K562 (cell line): Measurements from ENCODE around the gene OR51G1. TPM values are rescaled to one million over a fixed set of nuclear protein-coding genes. Genes with fewer than 3 reads are reported as not detected.

Experiments
- ATAC-seq: fragments of 200-7000 bp; cut with Tn5 transposase; 3 replicates; pipeline ENCODE4 v1.9.1; 2020; ENCODE audit warnings: moderate library complexity
- BruUV-seq: library from RNA; stranded (reverse); fragments of 400-500 nt; replicated peaks from 2 replicates; lab custom pipeline; 2021; lab: Mats Ljungman, UMichigan
- CTCF ChIA-PET: fragments of 300-600 bp; formaldehyde crosslinking; extraction: SDS; loops from one replicate; lab custom pipeline; 2021; ENCODE audit warnings: low intra/inter-chr PET ratio; lab: Yijun Ruan, JAX
- POLR2A ChIA-PET: fragments of 300-600, 350-650 bp; sonication (Branson Sonifier 250); formaldehyde crosslinking; extraction: SDS; loops from one replicate; lab custom pipeline; 2021; ENCODE audit warnings: antibody characterized with exemption, inconsistent platforms; lab: Yijun Ruan, JAX
- DNase-seq, 4 experiments: peaks; one replicate each; pipeline versions ENCODE4 v3.0.0 to v3.0.0-alpha.2; 2011 to 2018; ENCODE audit warnings: low spot score in 3 of 4, mixed read lengths in 3 of 4; ENCODE audit errors: extremely low read depth in 1 of 4
- FAIRE-seq: peaks from 2 replicates; lab custom pipeline; 2011; peaks lifted over from hg19 to GRCh38; lab: Jason Lieb, UNC
- H2AFZ ChIP-seq: 2 replicates; pipeline ENCODE4 v1.6.0; 2011; ENCODE audit warnings: low read depth, low read length, control low read depth, inconsistent platforms
- H3K27ac ChIP-seq: fragments of 200-600 bp; 3 replicates; pipeline ENCODE4 v1.8.0; 2011; ENCODE audit warnings: low read depth, mild to moderate bottlenecking, control low read depth, inconsistent platforms, low read length, moderate library complexity, mixed read lengths; ENCODE audit errors: extremely low read depth
- H3K27me3 ChIP-seq, 2 experiments: fragments of 300-600 bp in 1 of 2; 2 replicates in 1 of 2; 3 replicates in 1 of 2; pipeline versions ENCODE4 v1.6.0 to v1.8.0; 2011; ENCODE audit warnings: inconsistent platforms in 2 of 2, low read length in 2 of 2, mild to moderate bottlenecking in 1 of 2, mixed read lengths in 1 of 2, moderate library complexity in 1 of 2; ENCODE audit not compliant: control insufficient read depth in 2 of 2, insufficient read depth in 2 of 2
- H3K36me3 ChIP-seq: fragments of 300-600 bp; 3 replicates; pipeline ENCODE4 v1.8.0; 2011; ENCODE audit warnings: mild to moderate bottlenecking, low read length, inconsistent platforms; ENCODE audit not compliant: control insufficient read depth, insufficient read depth
- H3K4me1 ChIP-seq, 2 experiments: fragments of 200-600 bp in 1 of 2; replicated peaks in 1 of 2; 2 replicates in 1 of 2; 3 replicates in 1 of 2; pipeline versions ENCODE4 v1.5.1 to v1.8.0; 2011; ENCODE audit warnings: inconsistent platforms in 2 of 2, low read length in 2 of 2, mild to moderate bottlenecking in 1 of 2, mixed read lengths in 1 of 2, moderate library complexity in 1 of 2; ENCODE audit not compliant: control insufficient read depth in 2 of 2, insufficient read depth in 2 of 2
- H3K4me2 ChIP-seq: 2 replicates; pipeline ENCODE4 v1.6.1; 2011; ENCODE audit warnings: low read length, control low read depth, inconsistent platforms, mixed read lengths; ENCODE audit not compliant: insufficient read depth
- H3K4me3 ChIP-seq: fragments of 200-600 bp; sonication (generic), shearing (Covaris generic); 2 replicates; pipeline ENCODE4 v1.5.1; 2016; ENCODE audit warnings: control low read depth, inconsistent platforms
- H3K79me2 ChIP-seq: fragments of 200-600 bp; 3 replicates; pipeline ENCODE4 v1.8.0; 2011; ENCODE audit warnings: low read length, inconsistent platforms; ENCODE audit not compliant: control insufficient read depth, insufficient read depth
- H3K9ac ChIP-seq, 2 experiments: 2 replicates each; pipeline versions ENCODE4 v1.6.0 to v1.6.1; 2011; ENCODE audit warnings: low read depth in 2 of 2, low read length in 2 of 2, control low read depth in 1 of 2, inconsistent platforms in 1 of 2, mild to moderate bottlenecking in 1 of 2, mixed read lengths in 1 of 2; ENCODE audit not compliant: insufficient read depth in 1 of 2
- H3K9me1 ChIP-seq: one replicate; pipeline ENCODE4 v1.6.0; 2011; ENCODE audit warnings: inconsistent platforms, mild to moderate bottlenecking, low read length, moderate library complexity; ENCODE audit not compliant: control insufficient read depth, insufficient read depth
- H3K9me3 ChIP-seq: replicated peaks from 2 replicates; pipeline ENCODE4 v1.5.1; 2011; ENCODE audit warnings: low read depth, low read length, inconsistent platforms; ENCODE audit not compliant: control insufficient read depth, insufficient read depth
- H4K20me1 ChIP-seq: replicated peaks from 2 replicates; pipeline ENCODE4 v1.6.1; 2011; ENCODE audit warnings: low read length, inconsistent platforms, mixed read lengths; ENCODE audit not compliant: control insufficient read depth, insufficient read depth
- HSF4 ChIP-seq: fragments of 250-450 bp; sonication (Bioruptor Pico); IDR thresholded peaks from 2 replicates; pipeline ENCODE4 v2.1.2; 2022; ENCODE audit warnings: mild to moderate bottlenecking, moderate library complexity, borderline replicate concordance
- NR2C1 ChIP-seq, 2 experiments: fragments of 450-650 bp; IDR thresholded peaks; 2 replicates each; pipeline ENCODE4 v1.6.1; 2017; ENCODE audit warnings: mild to moderate bottlenecking in 2 of 2, antibody characterized with exemption in 1 of 2, inconsistent platforms in 1 of 2, missing compliant biosample characterization in 1 of 2, missing genetic modification characterization in 1 of 2
- ZBTB17 ChIP-seq: fragments of 450-650 bp; formaldehyde crosslinking; IDR thresholded peaks from 2 replicates; pipeline ENCODE4 v1.4.0; 2020; ENCODE audit warnings: mild to moderate bottlenecking
- ZBTB8A ChIP-seq: fragments of 450-650 bp; IDR thresholded peaks from 2 replicates; pipeline ENCODE4 v1.6.1; 2018; ENCODE audit warnings: mild to moderate bottlenecking, moderate library complexity; ENCODE audit not compliant: partially characterized antibody
- ZNF707 ChIP-seq: fragments of 250-450 bp; sonication (Bioruptor Pico); conservative IDR thresholded peaks from 2 replicates; pipeline ENCODE4 v1.8.0; 2022; ENCODE audit warnings: inconsistent platforms, mild to moderate bottlenecking, moderate library complexity
- ZSCAN29 ChIP-seq: fragments of 450-650 bp; IDR thresholded peaks from 2 replicates; pipeline ENCODE4 v1.6.1; 2017
- WGBS: fragments of 100-300 bp; shearing (Covaris generic); methylation state at CpG from one replicate; pipeline ENCODE4 v1.1.6; 2016; ENCODE audit warnings: low coverage, mixed read lengths; ENCODE audit not compliant: insufficient coverage; ENCODE audit errors: missing lambda C conversion rate; 5-methylcytosine and 5-hydroxymethylcytosine counted together
- in situ Hi-C: fragments of 300-500 bp; cut with MboI; formaldehyde crosslinking; loops from 4 replicates; pipeline ENCODE4 v1.15.0; 2018; ENCODE audit warnings: inconsistent platforms, mixed read lengths
- intact Hi-C: fragments of 100-400 bp; cut with micrococcal nuclease; formaldehyde crosslinking; loops from 2 replicates; pipeline ENCODE4 v1.14.2; 2022
- polyA plus RNA-seq, 8 experiments: library from polyadenylated mRNA; depleted of rRNA in 4 of 8; stranded (reverse) in 5 of 8; unstranded in 3 of 8; fragments of >200 nt; fragmentation: Nextera tagmentation in 2 of 8; fragmentation: Illumina TruSeq in 1 of 8; extraction: Ambion mirVana in 2 of 8; extraction: Trizol in 1 of 8; gene quantifications; 2 replicates each; pipeline versions ENCODE4 v1.2.1 to v1.2.3, GENCODE V29; 2011 to 2014; ENCODE audit warnings: inconsistent platforms in 1 of 8, missing spikeins in 1 of 8
- total RNA-seq, 7 experiments: library from RNA; depleted of rRNA in 6 of 7; stranded (reverse); fragments of >200 nt in 6 of 7; fragmentation: Illumina TruSeq in 2 of 7; extraction: Trizol in 2 of 7; gene quantifications; 2 replicates each; pipeline versions ENCODE4 v1.2.1 to v1.2.3, GENCODE V29; 2011 to 2021; ENCODE audit warnings: low replicate concordance in 1 of 7
- TF ChIP-seq, protein P1 (sequence below): fragments of 250-450 bp; sonication (Bioruptor Pico); IDR thresholded peaks from 2 replicates; pipeline ENCODE4 v1.5.0; 2021; ENCODE audit warnings: mild to moderate bottlenecking, moderate library complexity

Gene OR51G1
- total and polyA plus RNA-seq, 9 of the 15 experiments (the other 6 are each of a cell fraction or from before 2014, with no cell fraction given), result not detected

DNA sequence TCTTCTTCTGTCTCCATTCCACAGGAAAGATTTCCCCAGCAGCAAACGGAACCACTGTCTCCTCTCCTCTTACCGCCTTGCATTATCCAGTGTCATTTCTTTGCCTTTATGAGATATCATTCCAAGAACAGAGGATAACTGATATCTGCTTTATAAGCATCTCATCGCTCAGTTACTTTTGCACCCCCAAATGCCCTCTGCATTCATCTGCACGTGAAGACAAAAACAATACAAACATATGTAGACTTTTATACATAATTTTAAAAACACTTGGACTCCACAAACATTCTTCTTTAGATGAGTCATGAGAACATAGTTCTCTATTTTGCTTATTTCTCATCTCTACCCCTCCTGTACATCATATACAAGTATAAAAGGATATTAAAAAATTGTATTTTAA, 43.0 kb downstream of the OR51G1 start:
- H3K9ac ChIP-seq, result no peak overlapping the region
- no peaks in the 10 kb centered on the region for H4K20me1 ChIP-seq
- no peaks in the 10 kb centered on the region for H3K9me3 ChIP-seq
- in situ Hi-C loops (no loop called here), intact Hi-C loops (no loop called here)
- ChIA-PET POLR2A (interaction anchor here (1.1 kb wide), 1 partner anchor 8 kb away, joined by 3 read pairs; no protein-coding TSS in a partner anchor), CTCF (interaction anchor here (0.6 kb wide), 1 partner anchor 257 kb away, joined by 3 read pairs; no protein-coding TSS in a partner anchor)
- no peak for FAIRE-seq
- H3K4me3 ChIP-seq, result no peak overlapping the region
- H3K27me3 ChIP-seq, result no peaks in the 10 kb centered on the region
- H3K4me2 ChIP-seq, result no peak overlapping the region
- BruUV-seq, result no TSS peak
- H2AFZ ChIP-seq, result no peak overlapping the region
- 19% methylated on average over 4 of the region's 4 CpGs for WGBS
- ATAC-seq, result no peak
- H3K36me3 ChIP-seq, result no peaks in the 10 kb centered on the region
- no peaks in the 10 kb centered on the region for H3K9me1 ChIP-seq
- TF ChIP-seq ZNF707 (CRISPR knock-in tag), result no peak
- TF ChIP-seq, protein P1, sequence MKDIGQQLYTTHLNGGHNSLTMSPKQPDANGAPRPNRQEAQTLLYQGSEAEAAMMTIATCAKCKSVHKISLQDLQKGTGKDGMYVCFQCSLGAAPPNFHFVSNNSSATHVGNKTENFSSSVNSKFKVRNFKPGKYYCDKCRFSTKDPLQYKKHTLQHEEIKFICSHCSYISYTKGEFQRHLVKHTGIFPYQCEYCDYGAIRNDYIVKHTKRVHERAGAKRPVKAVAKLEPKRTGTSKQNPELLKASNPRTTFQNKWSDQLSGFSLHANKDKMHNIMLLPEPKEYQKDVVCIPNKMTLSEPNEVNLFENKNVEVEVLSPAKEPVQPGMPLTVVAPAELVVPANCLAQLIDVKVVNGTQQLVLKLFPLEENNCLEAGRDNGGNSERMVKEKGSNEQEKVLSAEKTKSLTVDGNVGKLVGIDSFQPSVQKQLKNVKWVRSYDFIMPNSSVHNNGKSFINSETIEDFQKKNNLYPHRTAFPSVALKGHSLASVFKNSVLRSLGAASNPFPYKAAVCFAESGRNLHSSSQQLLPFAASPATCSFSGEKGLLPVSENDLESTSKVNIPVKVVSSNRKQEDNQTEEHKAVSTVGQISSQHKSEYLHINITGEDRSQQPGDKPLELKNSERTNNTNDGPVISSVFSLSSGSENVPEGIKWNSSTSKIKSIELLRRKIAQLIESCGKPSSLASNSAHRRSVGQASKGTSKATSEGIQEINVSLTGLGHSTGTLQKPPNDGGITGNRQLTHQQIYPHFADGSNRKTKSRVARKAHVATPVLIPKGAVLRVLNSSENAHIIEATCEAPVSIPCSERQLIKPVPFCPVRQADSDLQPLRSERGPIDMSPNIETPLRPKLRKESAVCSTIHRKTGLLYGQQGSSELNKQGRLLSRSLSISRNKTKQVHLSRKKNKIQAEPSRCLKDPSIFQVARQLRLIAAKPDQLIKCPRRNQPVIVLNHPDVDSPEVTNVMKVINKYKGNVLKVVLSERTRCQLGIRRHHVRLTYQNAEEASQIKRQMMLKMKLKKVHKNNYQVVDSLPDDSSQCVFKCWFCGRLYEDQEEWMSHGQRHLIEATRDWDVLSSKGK (CRISPR knock-in tag), result no peak
- TF ChIP-seq ZBTB8A, result no peak
- no peak for TF ChIP-seq ZBTB17 (CRISPR knock-in tag)
- no peak for TF ChIP-seq HSF4 (CRISPR knock-in tag)
- TF ChIP-seq ZSCAN29, result no peak
- TF ChIP-seq NR2C1 (IDR thresholded peaks at IDR 0.05), result no peak
- TF ChIP-seq NR2C1 (tag; IDR thresholded peaks at IDR 0.05), result 0 out of 2 replicates have a peak, but pooled peaks have one; percentile 18
- no peak overlapping the region for H3K27ac ChIP-seq
- no peaks in the 10 kb centered on the region for H3K79me2 ChIP-seq
- no peak for DNase-seq
- peaks cover 4 to 14% of the 10 kb centered on the region in 2 experiments; a peak in 3 of 5 replicates for H3K4me1 ChIP-seq

Other genes with a start within 250 kb of the OR51G1 start
Only the 7 nearest of the 17 such genes appear.
- not detected in 2 replicates for gene OR51S1, start 75.1 kb downstream of the OR51G1 start, total RNA-seq (2014; rRNA removed)
- gene OR51S1, start 75.1 kb downstream of the OR51G1 start, total RNA-seq (2014; rRNA removed; fragmentation: Illumina TruSeq; extraction: Trizol), result not detected in 2 replicates
- not detected in 2 replicates for gene OR51S1, start 75.1 kb downstream of the OR51G1 start, total RNA-seq (2015; rRNA removed; fragmentation: Illumina TruSeq; extraction: Trizol)
- not detected in 2 replicates for gene OR51S1, start 75.1 kb downstream of the OR51G1 start, total RNA-seq (2021)
- gene OR51S1, start 75.1 kb downstream of the OR51G1 start, polyA plus RNA-seq (2011; rRNA removed), result not detected in 2 replicates
- gene OR51S1, start 75.1 kb downstream of the OR51G1 start, polyA plus RNA-seq (2014; fragmentation: Illumina TruSeq; extraction: Trizol), result not detected in 2 replicates
- not detected for gene OR51S1, start 75.1 kb downstream of the OR51G1 start, polyA plus RNA-seq (2014; fragmentation: Nextera tagmentation; extraction: Ambion mirVana)
- gene OR51S1, start 75.1 kb downstream of the OR51G1 start, polyA plus RNA-seq (2014; rRNA removed), result not detected in 2 replicates
- gene OR51T1, start 42.4 kb downstream of the OR51G1 start, total RNA-seq (2014; rRNA removed), result not detected in 2 replicates
- gene OR51T1, start 42.4 kb downstream of the OR51G1 start, total RNA-seq (2014; rRNA removed; fragmentation: Illumina TruSeq; extraction: Trizol), result not detected in 2 replicates
- gene OR51T1, start 42.4 kb downstream of the OR51G1 start, total RNA-seq (2015; rRNA removed; fragmentation: Illumina TruSeq; extraction: Trizol), result not detected in 2 replicates
- not detected in 2 replicates for gene OR51T1, start 42.4 kb downstream of the OR51G1 start, total RNA-seq (2021)
- not detected in 2 replicates for gene OR51T1, start 42.4 kb downstream of the OR51G1 start, polyA plus RNA-seq (2011; rRNA removed)
- gene OR51T1, start 42.4 kb downstream of the OR51G1 start, polyA plus RNA-seq (2014; fragmentation: Illumina TruSeq; extraction: Trizol), result not detected in 2 replicates
- not detected for gene OR51T1, start 42.4 kb downstream of the OR51G1 start, polyA plus RNA-seq (2014; fragmentation: Nextera tagmentation; extraction: Ambion mirVana)
- gene OR51T1, start 42.4 kb downstream of the OR51G1 start, polyA plus RNA-seq (2014; rRNA removed), result not detected in 2 replicates
- not detected in 2 replicates for gene OR51A7, start 20.6 kb downstream of the OR51G1 start, total RNA-seq (2014; rRNA removed)
- gene OR51A7, start 20.6 kb downstream of the OR51G1 start, total RNA-seq (2014; rRNA removed; fragmentation: Illumina TruSeq; extraction: Trizol), result not detected in 2 replicates
- gene OR51A7, start 20.6 kb downstream of the OR51G1 start, total RNA-seq (2015; rRNA removed; fragmentation: Illumina TruSeq; extraction: Trizol), result not detected in 2 replicates
- gene OR51A7, start 20.6 kb downstream of the OR51G1 start, total RNA-seq (2021), result not detected in 2 replicates
- not detected in 2 replicates for gene OR51A7, start 20.6 kb downstream of the OR51G1 start, polyA plus RNA-seq (2011; rRNA removed)
- gene OR51A7, start 20.6 kb downstream of the OR51G1 start, polyA plus RNA-seq (2014; fragmentation: Illumina TruSeq; extraction: Trizol), result not detected in 2 replicates
- not detected for gene OR51A7, start 20.6 kb downstream of the OR51G1 start, polyA plus RNA-seq (2014; fragmentation: Nextera tagmentation; extraction: Ambion mirVana)
- not detected in 2 replicates for gene OR51A7, start 20.6 kb downstream of the OR51G1 start, polyA plus RNA-seq (2014; rRNA removed)
- gene OR51G2, start 5.0 kb downstream of the OR51G1 start, total RNA-seq (2014; rRNA removed), result not detected in 2 replicates
- not detected in 2 replicates for gene OR51G2, start 5.0 kb downstream of the OR51G1 start, total RNA-seq (2014; rRNA removed; fragmentation: Illumina TruSeq; extraction: Trizol)
- not detected in 2 replicates for gene OR51G2, start 5.0 kb downstream of the OR51G1 start, total RNA-seq (2015; rRNA removed; fragmentation: Illumina TruSeq; extraction: Trizol)
- gene OR51G2, start 5.0 kb downstream of the OR51G1 start, total RNA-seq (2021), result not detected in 2 replicates
- gene OR51G2, start 5.0 kb downstream of the OR51G1 start, polyA plus RNA-seq (2011; rRNA removed), result not detected in 2 replicates
- not detected in 2 replicates for gene OR51G2, start 5.0 kb downstream of the OR51G1 start, polyA plus RNA-seq (2014; fragmentation: Illumina TruSeq; extraction: Trizol)
- gene OR51G2, start 5.0 kb downstream of the OR51G1 start, polyA plus RNA-seq (2014; fragmentation: Nextera tagmentation; extraction: Ambion mirVana), result not detected
- not detected in 2 replicates for gene OR51G2, start 5.0 kb downstream of the OR51G1 start, polyA plus RNA-seq (2014; rRNA removed)
- not detected in 2 replicates for gene OR51A4, start 23.3 kb upstream of the OR51G1 start, total RNA-seq (2014; rRNA removed)
- gene OR51A4, start 23.3 kb upstream of the OR51G1 start, total RNA-seq (2014; rRNA removed; fragmentation: Illumina TruSeq; extraction: Trizol), result not detected in 2 replicates
- gene OR51A4, start 23.3 kb upstream of the OR51G1 start, total RNA-seq (2015; rRNA removed; fragmentation: Illumina TruSeq; extraction: Trizol), result not detected in 2 replicates
- not detected in 2 replicates for gene OR51A4, start 23.3 kb upstream of the OR51G1 start, total RNA-seq (2021)
- gene OR51A4, start 23.3 kb upstream of the OR51G1 start, polyA plus RNA-seq (2011; rRNA removed), result not detected in 2 replicates
- gene OR51A4, start 23.3 kb upstream of the OR51G1 start, polyA plus RNA-seq (2014; fragmentation: Illumina TruSeq; extraction: Trizol), result not detected in 2 replicates
- gene OR51A4, start 23.3 kb upstream of the OR51G1 start, polyA plus RNA-seq (2014; fragmentation: Nextera tagmentation; extraction: Ambion mirVana), result not detected
- not detected in 2 replicates for gene OR51A4, start 23.3 kb upstream of the OR51G1 start, polyA plus RNA-seq (2014; rRNA removed)
- gene OR51A2, start 31.4 kb upstream of the OR51G1 start, total RNA-seq (2014; rRNA removed), result not detected in 2 replicates
- gene OR51A2, start 31.4 kb upstream of the OR51G1 start, total RNA-seq (2014; rRNA removed; fragmentation: Illumina TruSeq; extraction: Trizol), result not detected in 2 replicates
- not detected in 2 replicates for gene OR51A2, start 31.4 kb upstream of the OR51G1 start, total RNA-seq (2015; rRNA removed; fragmentation: Illumina TruSeq; extraction: Trizol)
- not detected in 2 replicates for gene OR51A2, start 31.4 kb upstream of the OR51G1 start, total RNA-seq (2021)
- gene OR51A2, start 31.4 kb upstream of the OR51G1 start, polyA plus RNA-seq (2011; rRNA removed), result not detected in 2 replicates
- not detected in 2 replicates for gene OR51A2, start 31.4 kb upstream of the OR51G1 start, polyA plus RNA-seq (2014; fragmentation: Illumina TruSeq; extraction: Trizol)
- gene OR51A2, start 31.4 kb upstream of the OR51G1 start, polyA plus RNA-seq (2014; fragmentation: Nextera tagmentation; extraction: Ambion mirVana), result not detected
- gene OR51A2, start 31.4 kb upstream of the OR51G1 start, polyA plus RNA-seq (2014; rRNA removed), result not detected in 2 replicates
- not detected in 2 replicates for gene OR51L1, start 70.5 kb upstream of the OR51G1 start, total RNA-seq (2014; rRNA removed)
- gene OR51L1, start 70.5 kb upstream of the OR51G1 start, total RNA-seq (2014; rRNA removed; fragmentation: Illumina TruSeq; extraction: Trizol), result not detected in 2 replicates
- gene OR51L1, start 70.5 kb upstream of the OR51G1 start, total RNA-seq (2015; rRNA removed; fragmentation: Illumina TruSeq; extraction: Trizol), result not detected in 2 replicates
- not detected in 2 replicates for gene OR51L1, start 70.5 kb upstream of the OR51G1 start, total RNA-seq (2021)
- gene OR51L1, start 70.5 kb upstream of the OR51G1 start, polyA plus RNA-seq (2011; rRNA removed), result not detected in 2 replicates
- gene OR51L1, start 70.5 kb upstream of the OR51G1 start, polyA plus RNA-seq (2014; fragmentation: Illumina TruSeq; extraction: Trizol), result not detected in 2 replicates
- not detected for gene OR51L1, start 70.5 kb upstream of the OR51G1 start, polyA plus RNA-seq (2014; fragmentation: Nextera tagmentation; extraction: Ambion mirVana)
- not detected in 2 replicates for gene OR51L1, start 70.5 kb upstream of the OR51G1 start, polyA plus RNA-seq (2014; rRNA removed)